ENCODE measurements around the gene DYSF.

DYSF gene

DNA sequence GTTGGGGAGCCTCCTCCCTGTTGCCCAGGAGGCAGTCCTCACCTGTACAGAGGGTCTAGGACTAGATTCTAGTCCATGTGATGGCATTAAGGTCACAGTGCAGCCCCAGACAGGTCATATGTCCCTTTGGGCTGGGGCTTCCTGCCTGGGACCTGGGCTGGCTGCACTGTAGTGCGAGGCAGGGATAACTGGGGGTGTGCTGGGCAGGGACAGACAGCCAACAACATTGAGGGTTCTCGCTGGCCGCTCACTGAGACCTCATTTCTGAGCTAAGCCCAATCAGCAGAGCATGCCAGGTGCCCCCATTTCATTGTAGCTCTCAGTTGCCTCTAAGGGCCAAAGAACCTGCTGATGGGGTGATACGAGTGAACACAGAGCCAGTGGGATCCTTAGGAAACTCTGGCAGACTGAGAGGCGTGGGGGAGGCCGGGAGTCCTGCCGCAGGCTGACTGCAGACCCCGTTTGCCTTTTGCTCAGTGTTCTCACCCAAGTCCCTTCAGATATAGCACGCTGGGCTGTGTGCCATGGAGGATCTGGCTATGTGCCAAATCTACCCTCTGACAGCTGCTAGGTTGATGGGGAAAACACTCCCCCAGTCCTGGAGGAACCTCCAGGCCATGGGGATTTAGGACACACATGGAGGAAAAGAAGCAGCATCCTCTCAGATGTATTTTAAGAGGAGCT lies 51.9 kb downstream of the DYSF start:
- no peak for DNase-seq

DNA sequence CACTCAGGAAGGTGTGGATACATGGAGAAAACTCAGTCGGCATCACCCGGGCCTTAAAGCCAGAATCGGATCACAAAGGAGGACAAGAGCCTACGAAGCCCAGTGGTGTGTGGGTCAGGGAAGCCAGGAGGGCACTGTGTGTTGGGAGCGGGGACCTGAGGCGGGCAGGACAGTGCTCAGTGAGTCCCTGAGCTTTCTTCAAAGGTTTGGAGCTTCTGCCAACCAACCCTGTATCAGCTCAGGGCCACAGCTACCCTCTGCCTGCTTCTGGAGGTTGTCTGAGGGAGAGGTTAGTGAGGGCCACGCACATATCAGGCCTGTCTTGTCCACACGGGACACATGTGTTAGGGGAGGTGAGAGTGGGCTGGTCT lies 52.4 kb downstream of the DYSF start:
- no peak for DNase-seq

- DNase-seq = no peak
Measured at GRCh38 chr2:71506222-71507153, 53.1 kb downstream of the DYSF start.

DNA sequence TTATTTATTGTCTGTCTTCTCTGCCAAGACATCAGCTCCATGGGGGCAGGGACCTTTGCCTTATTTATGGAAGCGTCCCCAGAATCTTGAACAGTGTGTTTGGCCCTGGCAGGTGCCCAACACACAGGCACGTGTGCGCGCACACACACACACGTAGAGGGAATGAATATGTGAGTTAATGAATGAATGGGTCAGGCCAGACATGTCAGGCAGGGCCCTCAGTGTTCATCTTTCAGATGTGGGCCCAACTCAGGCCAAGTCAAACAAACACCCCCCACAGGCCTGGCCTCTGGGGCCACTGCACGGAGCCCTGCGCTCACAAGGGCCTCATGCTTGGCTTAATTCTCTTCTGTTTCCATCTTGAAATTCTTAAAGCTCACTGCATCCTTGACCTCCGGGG lies 54.1 kb downstream of the DYSF start:
- no peak for DNase-seq

DNA sequence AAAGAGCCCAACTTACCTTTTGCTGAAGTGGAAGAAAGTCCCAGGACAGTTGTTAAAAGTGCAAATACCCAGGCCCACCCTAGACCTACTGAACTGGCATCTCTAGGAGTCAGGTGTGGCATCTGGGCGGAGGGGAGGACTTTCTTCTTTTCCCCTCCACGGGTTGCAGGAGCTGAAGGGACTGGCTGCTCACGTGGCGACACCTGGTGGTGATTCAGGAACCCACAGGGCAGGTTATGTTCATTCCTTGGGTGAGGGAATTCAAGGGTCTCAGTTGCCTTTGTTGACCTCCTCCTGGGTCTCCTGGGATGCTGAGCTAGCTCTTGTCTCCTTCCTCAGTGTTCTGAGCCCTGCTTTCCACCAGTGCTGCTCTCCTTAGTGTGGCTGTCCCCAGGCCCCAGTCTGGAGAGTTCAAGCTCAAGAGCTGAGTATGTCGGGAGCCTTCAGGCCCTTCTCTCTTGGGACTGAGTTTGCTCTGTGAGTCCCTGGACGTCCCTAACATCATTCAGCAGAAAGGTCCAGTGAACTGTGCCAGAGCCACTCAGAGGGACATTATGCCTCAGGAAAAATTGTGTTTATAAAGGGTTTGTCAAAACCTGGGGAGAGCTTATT lies 56.9 kb downstream of the DYSF start:
- DNase-seq = no peak

DNA sequence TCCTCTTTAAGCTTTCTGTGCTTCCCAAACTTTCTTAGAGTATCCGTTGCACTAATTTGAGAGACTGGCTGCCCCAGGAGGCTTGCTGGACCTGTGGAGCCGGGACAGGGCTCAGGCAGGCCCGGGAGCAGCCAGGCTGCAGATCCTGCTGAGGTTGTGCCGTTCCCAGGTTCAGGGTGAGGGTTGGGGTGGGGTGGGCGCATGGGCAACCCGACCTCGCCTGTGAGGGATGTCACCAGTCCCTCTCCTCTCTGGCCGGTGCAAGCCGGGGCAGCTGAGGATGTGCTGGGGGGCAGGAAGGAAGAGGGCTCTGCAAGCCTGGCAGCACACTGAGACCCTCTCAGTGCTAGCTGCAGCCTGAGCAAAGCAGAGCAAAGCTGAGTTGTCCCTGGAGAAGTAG lies 57.6 kb downstream of the DYSF start:
- DNase-seq = no peak

- no peak for DNase-seq
Measured at GRCh38 chr2:71511776-71512175, 58.4 kb downstream of the DYSF start.

DNA sequence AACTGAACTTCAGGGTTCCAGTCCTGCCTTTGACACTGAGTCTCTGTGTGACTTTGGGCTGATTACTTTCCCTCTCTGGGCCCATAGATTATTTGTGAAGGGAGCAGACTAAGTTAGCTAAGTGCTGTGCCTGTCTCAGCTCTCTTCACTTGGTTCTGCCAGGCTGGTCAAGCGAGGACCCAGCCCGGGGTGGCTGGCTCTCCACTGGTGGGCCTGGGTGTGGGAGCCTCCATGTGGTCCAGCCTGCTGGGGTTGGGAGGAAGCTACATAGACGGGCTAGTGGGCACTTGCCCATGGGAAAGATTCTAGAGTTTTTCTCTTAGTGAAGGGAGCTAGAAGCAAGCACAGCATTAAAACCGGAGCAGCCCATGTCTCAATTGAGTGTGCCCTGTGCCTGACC lies 59.0 kb downstream of the DYSF start:
- no peak for DNase-seq

DNA sequence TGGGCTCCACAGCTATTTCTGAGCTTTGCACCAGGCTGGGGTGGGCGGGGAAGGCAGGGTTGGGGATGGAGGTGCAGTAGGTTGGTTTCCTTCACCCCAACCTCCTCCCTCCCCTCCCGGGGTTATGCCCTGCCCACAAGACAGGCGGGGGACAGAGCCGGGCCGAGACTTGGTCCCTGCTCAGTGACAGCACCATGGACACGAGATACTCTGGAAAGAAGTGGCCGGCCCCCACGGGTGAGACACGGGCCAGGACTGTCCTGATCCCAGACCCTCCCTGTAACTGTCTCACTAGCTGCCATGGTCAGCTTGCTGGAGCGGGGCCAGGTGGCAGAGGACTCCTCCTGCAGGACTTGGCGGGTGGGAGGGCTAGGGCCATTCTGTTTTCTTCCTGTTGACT lies 59.7 kb downstream of the DYSF start:
- DNase-seq = no peak

DNA sequence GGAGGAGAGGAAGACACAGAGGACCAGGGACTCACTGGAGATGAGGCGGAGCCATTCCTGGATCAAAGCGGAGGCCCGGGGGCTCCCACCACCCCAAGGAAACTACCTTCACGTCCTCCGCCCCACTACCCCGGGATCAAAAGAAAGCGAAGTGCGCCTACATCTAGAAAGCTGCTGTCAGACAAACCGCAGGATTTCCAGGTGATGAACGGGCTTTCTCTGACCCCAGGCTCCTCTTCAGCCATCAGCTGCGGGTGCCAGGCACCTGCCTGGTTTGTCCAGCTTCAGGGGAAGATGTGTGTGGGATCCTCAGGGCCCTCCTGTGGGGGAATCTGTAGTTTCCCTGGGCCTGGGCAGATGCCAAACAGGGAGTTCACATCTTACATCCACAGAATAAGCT lies 60.4 kb downstream of the DYSF start:
- no peak for DNase-seq

DNA sequence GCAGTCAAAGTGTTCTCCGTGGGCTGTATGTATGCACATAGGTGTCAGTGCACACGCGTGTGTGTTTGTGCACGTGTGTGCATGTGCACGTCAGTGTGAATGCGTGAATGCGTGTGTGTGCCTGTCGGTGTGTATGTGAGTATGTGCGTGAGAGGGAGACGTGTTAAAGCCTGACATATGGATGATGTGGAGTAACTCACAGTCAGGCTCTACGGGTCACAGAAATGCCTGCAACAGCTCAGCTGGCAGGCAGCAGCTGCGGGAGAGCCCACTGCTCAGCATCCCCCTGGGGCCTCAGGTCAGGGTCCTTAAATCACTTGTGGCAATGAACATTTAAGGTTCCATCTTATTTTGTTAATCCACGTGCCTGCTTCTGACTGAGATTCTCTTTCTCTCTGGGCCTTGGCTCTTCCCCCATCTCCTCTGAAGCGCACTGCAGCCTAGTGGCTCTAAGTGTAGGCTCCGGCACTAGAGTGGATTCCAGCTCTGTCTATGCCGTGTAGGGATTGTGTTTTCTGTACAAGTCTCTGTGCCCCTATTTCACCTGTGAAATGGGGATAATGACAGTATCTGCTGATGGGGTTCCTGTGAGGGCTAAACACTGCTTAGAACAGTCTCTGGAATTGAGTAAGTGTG lies 63.0 kb downstream of the DYSF start:
- DNase-seq = no peak

- DNase-seq = no peak
Measured at GRCh38 chr2:71517851-71518250, 64.5 kb downstream of the DYSF start.

GRCh38 chr2:71521436-71521950 lies 68.1 kb downstream of the DYSF start:
- DNase-seq = no peak

DNA sequence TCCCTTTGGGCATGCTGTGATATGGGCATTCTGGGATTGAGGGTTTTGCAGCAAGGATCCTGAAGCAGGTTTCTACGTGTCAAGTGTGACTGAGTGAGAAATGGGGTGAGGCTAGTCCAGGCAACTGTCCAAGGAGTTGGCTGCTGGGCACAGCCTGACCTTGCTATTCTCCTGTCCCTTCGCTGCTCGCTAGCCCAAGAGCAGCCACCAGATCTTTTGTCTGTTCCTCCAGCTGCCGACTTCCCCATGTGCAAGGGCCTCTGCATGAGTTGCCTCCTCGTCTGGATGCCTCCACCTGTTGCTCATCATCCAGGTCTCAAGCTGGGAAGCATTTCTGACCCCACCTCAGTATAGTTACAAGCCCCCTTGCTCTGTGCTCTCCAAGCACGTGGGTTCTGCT lies 71.1 kb downstream of the DYSF start:
- DNase-seq = no peak

DNA sequence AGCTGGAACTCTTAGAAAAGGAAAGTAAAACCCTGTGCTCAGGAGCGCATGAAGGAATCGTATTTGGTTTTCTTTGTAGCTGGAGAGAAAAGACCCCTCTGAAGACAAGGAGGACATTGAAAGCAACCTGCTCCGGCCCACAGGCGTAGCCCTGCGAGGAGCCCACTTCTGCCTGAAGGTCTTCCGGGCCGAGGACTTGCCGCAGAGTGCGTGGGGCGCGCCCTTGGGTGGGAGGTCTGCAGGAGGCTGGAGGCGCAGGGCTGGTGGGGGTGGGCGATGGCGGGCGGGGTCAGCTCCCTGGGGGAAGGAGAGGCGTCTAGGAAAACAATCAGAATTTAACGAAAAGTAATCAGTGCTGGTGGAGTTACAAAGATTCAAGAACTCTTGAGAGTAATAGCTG lies 72.8 kb downstream of the DYSF start:
- no peak for DNase-seq

DNA sequence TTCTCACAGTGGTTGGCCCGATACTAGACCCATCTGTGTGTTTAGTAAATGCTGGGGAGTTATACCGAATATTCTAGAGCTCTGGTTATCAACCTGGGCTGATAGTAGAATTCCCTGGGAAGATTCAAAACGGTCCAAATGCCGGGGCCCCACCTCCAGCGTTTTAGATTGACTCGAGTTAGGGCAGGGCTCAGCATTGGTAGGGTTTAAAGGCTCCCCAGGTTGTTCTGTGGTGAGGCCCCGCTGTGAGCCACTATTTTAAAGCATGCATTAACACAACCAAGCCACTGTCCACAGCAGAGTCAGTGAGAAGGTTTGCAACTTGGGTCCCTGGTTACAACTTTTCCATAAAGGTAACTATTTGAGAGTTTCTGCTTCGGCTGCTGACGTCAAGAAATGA lies 73.6 kb downstream of the DYSF start:
- DNase-seq = no peak

DNA sequence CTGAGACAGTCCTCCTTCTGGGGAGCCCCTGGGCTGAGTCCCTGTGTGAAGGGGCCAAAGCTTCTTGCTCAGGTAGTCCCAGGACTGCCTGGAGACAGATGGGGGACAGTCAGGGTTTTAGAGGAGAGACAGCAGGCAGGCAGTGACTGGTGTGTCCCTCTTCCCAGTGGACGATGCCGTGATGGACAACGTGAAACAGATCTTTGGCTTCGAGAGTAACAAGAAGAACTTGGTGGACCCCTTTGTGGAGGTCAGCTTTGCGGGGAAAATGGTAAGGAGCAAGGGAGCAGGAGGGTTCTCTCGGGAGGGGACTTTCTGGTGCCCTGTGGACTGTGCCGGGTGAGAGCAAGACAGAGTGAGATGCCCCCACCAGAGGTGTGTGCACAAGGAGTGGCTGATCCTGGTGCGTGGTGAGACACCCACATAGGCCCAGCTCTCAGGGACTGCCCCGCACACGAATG lies 74.8 kb downstream of the DYSF start:
- no peak for DNase-seq

GRCh38 chr2:71528749-71529148 lies 75.4 kb downstream of the DYSF start:
- no peak for DNase-seq

DNA sequence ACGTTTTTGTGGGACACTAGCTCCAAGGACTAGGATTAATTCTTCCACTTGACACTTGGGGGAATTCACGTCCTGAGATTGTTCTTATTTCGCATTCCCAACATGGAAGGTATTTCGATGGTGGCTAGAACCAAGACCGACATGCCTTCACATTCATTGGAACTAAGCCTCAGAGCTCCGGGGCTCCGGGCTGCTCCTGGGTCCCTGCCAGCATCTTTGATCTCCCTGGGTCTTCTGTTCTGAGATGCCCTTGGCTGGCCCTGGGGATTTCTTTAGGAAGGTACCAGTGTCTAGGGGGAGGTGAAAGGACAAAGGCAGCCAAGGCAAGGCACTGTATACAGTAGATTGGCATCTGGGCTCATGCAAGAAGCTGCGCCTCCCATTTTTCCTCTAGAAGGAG lies 76.8 kb downstream of the DYSF start:
- no peak for DNase-seq

GRCh38 chr2:71530641-71531332 lies 77.4 kb downstream of the DYSF start:
- no peak for DNase-seq

DNA sequence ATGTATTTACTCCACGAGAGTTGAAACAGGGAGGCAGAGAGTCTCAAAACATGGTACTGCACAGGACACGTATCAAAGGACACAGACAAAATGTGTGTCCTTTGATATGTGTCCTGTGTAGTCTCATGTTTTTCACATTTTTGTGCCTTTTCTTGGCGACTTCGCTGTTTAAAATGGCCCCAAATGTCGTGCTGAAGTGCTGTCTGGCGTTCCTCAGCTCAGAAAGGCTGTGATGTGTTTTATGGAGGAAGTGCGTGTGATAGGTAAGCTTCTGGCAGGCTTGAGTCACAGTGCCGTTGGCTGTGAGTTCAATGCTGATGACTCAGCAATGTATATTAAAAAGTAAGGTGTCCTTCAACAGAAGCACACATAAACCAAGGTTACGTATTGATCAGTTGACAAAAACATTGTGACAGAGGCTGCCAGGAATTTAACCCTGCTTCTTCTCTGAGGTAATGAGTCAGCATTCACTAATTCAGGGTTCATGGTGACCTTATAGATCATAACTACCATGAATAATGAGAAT lies 78.2 kb downstream of the DYSF start:
- no peak for DNase-seq

DNA sequence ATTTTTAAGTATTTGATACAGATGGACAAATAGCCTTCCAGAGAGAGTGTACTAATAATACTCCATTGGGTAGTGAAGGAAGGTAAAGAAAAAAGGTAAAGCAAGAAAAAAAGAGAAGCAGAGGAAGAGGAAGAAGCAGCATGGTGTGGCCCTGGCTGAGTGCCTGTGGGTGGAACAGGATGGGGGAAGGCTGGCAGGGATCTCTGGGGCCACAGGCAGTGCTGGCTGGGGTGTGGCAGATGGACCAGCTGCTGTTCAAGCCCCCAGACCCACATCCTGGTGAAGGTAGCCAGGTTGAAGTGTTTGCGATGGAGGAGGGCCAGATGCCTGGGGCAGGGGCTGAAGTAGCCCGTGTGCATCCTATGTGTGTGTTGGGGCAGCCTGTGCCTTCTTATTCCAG lies 79.0 kb downstream of the DYSF start:
- no peak for DNase-seq

Measured in DMS79 (cell line).